A549 (cell line): ENCODE data around the gene PSAPL1.

Experiments
- CTCF ChIP-seq: fragments of >200 bp; sonication (Bioruptor Twin); formaldehyde crosslinking; IDR thresholded peaks from 3 replicates; pipeline ENCODE4 v1.5.1; 2016
- EP300 ChIP-seq, 2 experiments: fragments of >200 bp; sonication (Bioruptor Twin); formaldehyde crosslinking; IDR thresholded peaks; 2 replicates in 1 of 2; 3 replicates in 1 of 2; pipeline ENCODE4 v1.6.1; 2016 to 2017
- POLR2A ChIP-seq: IDR thresholded peaks from 2 replicates; pipeline ENCODE4 v1.6.1; 2012; ENCODE audit warnings: mild to moderate bottlenecking, low read length

GRCh38 chr4:7417639-7418038 is 17.1 kb downstream of the PSAPL1 start:
- no peak for TF ChIP-seq CTCF
- no peak for TF ChIP-seq POLR2A
- TF ChIP-seq EP300 (IDR thresholded peaks at IDR 0.05), result no peak
